ENCODE measurements around the gene CELF1.
A peak's percentile ranks its signal among the peaks of the same experiment; 100 is the strongest.
"Not testable (repeated sequence)": the region's sequence is repeated elsewhere in the genome, so short reads cannot be mapped to it uniquely, and the experiment has no call there.

CELF1 gene

DNA sequence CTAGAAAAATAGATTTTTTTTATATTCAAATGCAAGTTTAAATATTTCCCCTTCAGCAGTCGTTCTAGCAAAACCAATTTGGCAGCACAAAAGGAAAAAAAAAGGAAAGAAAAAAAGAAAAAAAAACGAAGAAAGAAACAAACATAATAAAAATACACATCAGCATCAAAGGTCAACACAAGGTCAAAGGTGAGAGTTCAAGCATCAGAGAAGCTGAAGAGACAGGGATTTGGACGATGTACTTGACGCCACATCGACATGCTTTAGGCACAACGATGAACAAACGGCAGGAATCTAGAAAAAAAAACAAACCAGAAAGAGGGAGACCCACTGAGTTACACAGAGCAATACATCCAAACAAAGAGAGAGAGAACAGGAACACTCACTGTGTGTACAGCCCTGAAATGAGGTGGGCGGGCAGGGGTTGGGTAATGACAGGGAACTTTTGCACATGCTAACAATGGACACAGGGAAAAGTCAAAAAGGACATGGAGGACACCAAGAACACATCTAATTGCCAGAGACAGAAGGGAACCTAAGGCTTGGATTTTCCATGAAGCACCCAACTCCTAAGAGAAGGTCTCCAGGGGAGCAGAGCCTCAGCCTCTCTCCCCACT lies 84.2 kb downstream of the CELF1 start:
- Mint-ChIP-seq H3K4me1 (peaks cover 11% of the 10 kb centered on the region), H3K27me3 (no peaks in the 10 kb centered on the region), H3K4me3 (peak overlapping the region; percentile 26), H3K9me3 (no peaks in the 10 kb centered on the region), H3K27ac (peak overlapping the region; percentile 77), H3K36me3 (peaks cover 7% of the 10 kb centered on the region)

DNA sequence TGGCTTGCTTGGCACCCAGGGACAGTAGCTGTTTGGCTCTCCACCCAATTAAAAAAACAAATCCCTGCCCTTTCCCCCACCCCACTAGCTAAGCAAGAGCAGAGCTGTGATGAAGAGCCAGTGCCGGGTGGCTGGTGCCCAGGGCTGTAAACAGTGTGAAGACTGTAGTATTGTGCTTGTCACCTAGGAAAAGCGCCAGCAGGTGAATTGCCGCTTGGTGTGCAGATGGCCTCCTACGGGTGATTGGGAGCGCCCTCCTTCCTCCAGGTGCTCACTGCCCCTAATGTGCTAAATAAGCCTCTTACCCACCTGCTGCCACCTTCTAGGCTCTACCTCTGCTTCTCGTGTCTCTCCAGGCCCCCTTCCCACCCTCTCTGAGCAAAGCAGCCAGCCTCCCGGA lies 85.6 kb downstream of the CELF1 start:
- Mint-ChIP-seq H3K9me3 (no peaks in the 10 kb centered on the region), H3K27ac (no peak overlapping the region), H3K27me3 (no peaks in the 10 kb centered on the region), H3K4me3 (no peak overlapping the region), H3K4me1 (peaks cover 11% of the 10 kb centered on the region), H3K36me3 (peaks cover 6% of the 10 kb centered on the region)

DNA sequence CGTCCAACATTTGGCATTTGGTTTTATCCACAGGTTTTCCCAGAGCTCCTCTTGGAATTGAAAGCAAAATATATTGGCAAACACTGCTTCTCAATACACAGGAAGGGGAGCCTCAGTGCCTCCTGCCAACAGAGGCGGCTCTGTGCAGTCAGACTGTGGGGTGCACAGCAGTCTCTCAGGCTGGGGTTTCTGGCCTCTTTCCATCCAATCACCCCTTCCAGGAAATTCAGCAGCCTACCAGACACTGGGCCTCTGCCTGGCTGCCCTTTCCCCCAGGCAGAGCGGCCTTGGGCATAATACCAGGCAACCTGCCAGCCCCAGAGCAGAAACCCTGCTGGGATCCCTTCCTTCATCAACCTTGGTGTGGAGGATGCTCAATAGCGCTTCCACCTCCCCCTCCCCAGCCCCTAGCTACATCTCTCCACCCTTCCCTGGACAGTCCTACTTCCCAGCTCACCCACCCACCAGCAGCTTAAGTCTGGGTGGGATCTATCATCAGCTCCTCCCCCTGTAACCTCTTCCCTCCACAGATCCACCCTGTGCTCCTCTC lies 86.2 kb downstream of the CELF1 start:
- Mint-ChIP-seq H3K4me1 (peaks cover 11% of the 10 kb centered on the region), H3K27ac (no peak overlapping the region), H3K36me3 (peaks cover 6% of the 10 kb centered on the region), H3K27me3 (no peaks in the 10 kb centered on the region), H3K4me3 (no peak overlapping the region), H3K9me3 (no peaks in the 10 kb centered on the region)

DNA sequence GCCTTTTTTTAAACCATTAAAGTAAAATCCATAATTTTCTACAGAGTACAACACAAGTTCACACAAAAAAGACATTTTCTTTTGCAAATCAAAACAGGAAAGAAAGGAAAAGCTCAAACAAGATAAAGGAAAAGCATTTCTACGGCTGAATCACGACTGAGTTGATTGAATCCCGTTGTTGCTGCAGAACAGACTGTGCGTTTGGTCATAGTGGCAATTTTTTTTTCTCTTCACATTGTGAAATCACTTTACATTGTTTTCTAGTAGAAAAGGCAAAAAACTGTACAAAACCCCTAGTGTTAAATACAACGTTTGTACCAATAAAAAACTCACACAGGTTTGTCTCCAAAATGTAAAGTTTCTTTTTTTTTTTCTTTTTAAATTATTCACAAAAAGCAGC lies 86.7 kb downstream of the CELF1 start:
- no peaks in the 10 kb centered on the region for H3K27me3 Mint-ChIP-seq
- H3K36me3 Mint-ChIP-seq = peaks cover 6% of the 10 kb centered on the region
- H3K9me3 Mint-ChIP-seq = no peaks in the 10 kb centered on the region
- peaks cover 11% of the 10 kb centered on the region for H3K4me1 Mint-ChIP-seq
- H3K27ac Mint-ChIP-seq = peak overlapping the region; percentile 14
- no peak overlapping the region for H3K4me3 Mint-ChIP-seq

DNA sequence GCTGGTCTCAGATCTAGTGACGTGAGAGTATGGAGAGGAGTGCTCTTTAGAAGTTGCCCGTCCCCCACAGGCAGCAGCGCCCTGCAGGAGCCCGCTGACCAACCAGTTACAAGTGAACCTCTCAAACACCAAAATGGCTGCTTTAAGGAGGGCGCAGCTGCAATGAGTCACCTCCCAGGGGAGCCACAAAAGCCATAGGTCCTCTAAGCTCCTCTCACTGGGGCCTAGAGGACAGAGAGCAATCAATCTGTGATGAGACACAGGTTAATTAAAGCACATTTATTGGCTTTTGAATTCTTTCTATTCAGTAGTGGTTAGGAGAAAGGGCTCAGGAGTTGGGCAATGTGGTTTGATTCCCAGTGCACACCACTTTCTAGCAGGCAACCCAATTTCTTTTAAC lies 88.4 kb downstream of the CELF1 start:
- peaks cover 12% of the 10 kb centered on the region for H3K4me1 Mint-ChIP-seq
- H3K36me3 Mint-ChIP-seq = peaks cover 6% of the 10 kb centered on the region

DNA sequence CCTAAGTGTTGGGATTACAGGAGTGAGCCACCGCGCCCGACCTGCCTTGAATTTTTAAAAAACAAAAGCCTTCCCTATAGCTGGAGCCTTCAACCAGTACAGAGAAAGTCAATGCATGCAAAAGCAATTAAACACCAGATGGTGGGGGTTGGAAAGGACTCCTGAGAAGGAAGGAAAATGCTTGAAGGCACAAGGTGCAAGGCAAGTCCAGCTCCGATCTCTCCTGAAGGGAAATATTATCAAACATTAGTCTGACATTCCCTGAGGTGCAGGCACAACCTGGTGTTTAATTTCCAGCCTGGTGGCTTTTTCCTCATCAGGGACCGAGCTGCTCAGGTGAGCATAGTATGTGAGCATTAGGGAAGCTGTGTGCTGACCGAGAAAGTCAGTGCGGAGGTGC lies 91.1 kb downstream of the CELF1 start:
- Mint-ChIP-seq H3K4me3 (no peak overlapping the region), H3K27ac (no peak overlapping the region), H3K36me3 (no peaks in the 10 kb centered on the region), H3K4me1 (peaks cover 8% of the 10 kb centered on the region), H3K27me3 (no peaks in the 10 kb centered on the region), H3K9me3 (no peaks in the 10 kb centered on the region)

More for the DNA sequence above, 88.4 kb downstream of the CELF1 start:
- H3K27ac Mint-ChIP-seq = no peak overlapping the region
- H3K27me3 Mint-ChIP-seq = no peaks in the 10 kb centered on the region
- H3K4me3 Mint-ChIP-seq = no peak overlapping the region
- no peaks in the 10 kb centered on the region for H3K9me3 Mint-ChIP-seq

DNA sequence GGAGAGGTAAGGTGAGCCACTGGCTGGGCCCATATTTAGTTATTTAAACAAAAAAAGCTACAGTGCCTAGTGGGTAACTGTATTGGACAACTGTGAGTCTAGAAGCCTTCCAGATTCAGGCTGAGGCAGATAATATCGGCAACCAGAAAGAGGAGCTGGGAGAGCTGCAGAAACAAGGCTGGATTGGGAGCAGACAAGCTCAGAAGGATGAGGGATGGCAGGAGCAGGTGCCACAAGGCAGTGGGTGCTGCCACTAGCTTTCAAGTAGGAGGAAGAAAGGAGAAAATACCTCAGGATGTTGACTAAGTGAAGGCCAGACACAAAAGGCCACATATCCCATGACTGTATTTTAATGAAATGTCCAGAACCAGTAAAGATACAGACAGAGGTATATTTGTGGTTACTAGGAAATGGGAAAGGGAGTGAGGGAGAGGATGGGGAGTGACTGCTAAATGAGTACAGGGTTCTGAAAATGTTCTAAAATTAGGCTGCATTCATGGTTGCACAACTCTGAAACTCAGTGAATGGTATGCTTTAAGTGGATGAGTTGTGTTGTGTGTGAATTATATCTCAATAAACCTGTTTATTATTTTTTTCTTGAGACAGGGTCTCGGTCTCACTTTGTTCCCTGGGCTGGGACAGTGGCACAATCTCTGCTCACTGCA lies 92.2 kb downstream of the CELF1 start:
- Mint-ChIP-seq H3K4me3 (no peak overlapping the region), H3K36me3 (no peaks in the 10 kb centered on the region), H3K27ac (peak overlapping the region; percentile 95), H3K27me3 (no peaks in the 10 kb centered on the region), H3K4me1 (peaks cover 8% of the 10 kb centered on the region), H3K9me3 (no peaks in the 10 kb centered on the region)

DNA sequence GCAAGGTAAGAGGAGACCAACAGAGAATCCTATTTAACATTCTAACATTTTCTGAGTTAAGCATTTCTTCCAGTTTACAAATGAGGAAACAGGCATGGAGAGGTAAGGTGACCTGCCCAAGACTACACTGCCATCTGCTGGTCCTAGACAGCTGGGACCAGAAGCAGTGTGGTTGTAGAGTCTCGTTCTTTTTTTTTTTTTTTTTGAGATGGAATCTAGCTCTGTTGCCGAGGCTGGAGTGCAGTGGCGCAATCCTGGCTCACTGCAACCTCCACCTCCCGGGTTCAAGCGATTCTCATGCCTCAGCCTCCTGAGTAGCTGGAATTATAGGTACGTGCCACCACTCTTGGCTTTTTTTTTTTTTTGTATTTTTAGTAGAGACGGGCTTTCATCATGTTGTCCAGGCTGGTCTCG lies 98.7 kb downstream of the CELF1 start:
- H3K4me1 Mint-ChIP-seq, H3K27me3 Mint-ChIP-seq, H3K36me3 Mint-ChIP-seq, H3K27ac Mint-ChIP-seq, H3K4me3 Mint-ChIP-seq, H3K9me3 Mint-ChIP-seq: not testable (repeated sequence)

DNA sequence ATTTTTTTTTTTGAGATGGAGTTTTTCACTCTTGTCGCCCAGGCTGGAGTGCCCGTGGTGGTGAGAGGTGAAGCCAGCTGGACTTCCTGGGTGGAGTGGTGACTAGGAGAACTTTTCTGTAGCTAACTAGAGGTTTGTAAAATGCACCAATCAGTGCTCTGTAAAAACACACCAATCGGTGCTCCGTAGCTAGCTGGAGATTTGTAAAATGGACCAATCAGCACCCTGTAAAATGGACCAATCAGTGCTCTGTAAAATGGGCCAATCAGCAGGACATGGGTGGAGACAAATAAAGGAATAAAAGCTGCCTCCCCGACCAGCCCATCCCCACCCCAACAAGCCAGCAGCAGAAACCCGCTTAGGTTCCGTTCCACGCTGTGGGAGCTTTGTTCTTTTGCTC lies 99.6 kb downstream of the CELF1 start:
- no peak overlapping the region for H3K27ac Mint-ChIP-seq
- H3K9me3 Mint-ChIP-seq = no peaks in the 10 kb centered on the region
- H3K4me1 Mint-ChIP-seq = peaks cover 4% of the 10 kb centered on the region
- H3K4me3 Mint-ChIP-seq = no peak overlapping the region
- no peaks in the 10 kb centered on the region for H3K36me3 Mint-ChIP-seq
- no peaks in the 10 kb centered on the region for H3K27me3 Mint-ChIP-seq

DNA sequence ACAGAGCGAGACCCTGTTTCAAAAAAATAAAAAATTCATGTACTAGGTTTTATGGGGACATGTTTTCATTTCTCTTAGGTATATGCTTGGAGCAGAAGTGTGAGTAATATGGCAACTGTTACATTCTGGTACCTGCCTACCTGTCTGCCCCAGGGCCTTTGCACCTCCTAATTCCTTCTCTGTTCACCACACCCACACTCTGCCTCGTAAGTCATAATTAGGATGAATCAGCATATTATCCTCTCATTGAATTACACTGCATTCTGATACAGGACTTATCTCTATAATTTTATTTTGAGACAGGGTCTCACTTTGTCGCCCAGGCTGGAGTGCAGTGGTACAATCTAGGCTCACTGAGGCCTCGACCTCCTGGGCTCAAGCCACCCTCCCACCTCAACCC lies 100.9 kb downstream of the CELF1 start:
- H3K9me3 Mint-ChIP-seq = no peaks in the 10 kb centered on the region
- no peak overlapping the region for H3K4me3 Mint-ChIP-seq
- no peaks in the 10 kb centered on the region for H3K36me3 Mint-ChIP-seq
- H3K27ac Mint-ChIP-seq = no peak overlapping the region
- H3K27me3 Mint-ChIP-seq = no peaks in the 10 kb centered on the region
- peaks cover 4% of the 10 kb centered on the region for H3K4me1 Mint-ChIP-seq

DNA sequence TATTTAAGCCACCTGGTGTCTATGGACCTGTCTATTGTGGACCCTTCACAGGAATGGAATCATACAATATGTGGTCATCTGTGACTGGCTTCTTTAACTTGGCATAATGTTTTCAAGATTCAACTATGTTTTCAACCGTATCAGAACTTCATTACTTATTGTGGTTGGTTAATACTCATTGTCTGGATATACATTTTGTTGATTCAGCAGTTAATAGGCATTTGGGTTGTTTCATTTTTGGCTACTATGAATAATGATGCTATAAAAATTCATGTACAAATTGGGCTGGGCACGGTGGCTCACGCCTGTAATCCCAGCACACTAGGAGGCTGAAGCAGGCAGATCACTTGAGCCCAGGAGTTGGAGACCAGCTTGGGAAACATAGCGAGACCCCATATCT lies 101.5 kb downstream of the CELF1 start:
- Mint-ChIP-seq H3K27me3 (no peaks in the 10 kb centered on the region), H3K4me1 (peaks cover 4% of the 10 kb centered on the region), H3K36me3 (no peaks in the 10 kb centered on the region), H3K4me3 (no peak overlapping the region), H3K9me3 (no peaks in the 10 kb centered on the region), H3K27ac (no peak overlapping the region)

DNA sequence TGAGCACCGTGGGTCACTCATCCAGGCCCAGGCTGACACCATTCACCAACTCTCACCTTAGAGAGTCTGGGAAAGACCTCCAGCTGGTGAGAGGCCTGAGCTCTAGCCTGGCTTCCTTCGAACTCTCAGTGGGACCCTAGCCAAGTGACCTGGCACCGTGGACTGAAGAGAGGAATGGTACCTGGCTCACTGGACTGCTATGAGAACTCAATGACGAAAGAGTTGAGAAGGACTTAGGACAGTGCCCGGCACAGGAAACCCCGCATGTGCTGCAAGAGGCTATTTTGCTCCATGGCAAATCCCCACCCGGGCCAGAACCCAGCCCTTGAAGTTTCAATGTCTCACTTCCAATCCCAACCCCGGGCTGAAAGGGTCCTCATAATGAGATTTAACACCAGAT lies 103.4 kb downstream of the CELF1 start:
- no peak overlapping the region for H3K4me3 Mint-ChIP-seq

DNA sequence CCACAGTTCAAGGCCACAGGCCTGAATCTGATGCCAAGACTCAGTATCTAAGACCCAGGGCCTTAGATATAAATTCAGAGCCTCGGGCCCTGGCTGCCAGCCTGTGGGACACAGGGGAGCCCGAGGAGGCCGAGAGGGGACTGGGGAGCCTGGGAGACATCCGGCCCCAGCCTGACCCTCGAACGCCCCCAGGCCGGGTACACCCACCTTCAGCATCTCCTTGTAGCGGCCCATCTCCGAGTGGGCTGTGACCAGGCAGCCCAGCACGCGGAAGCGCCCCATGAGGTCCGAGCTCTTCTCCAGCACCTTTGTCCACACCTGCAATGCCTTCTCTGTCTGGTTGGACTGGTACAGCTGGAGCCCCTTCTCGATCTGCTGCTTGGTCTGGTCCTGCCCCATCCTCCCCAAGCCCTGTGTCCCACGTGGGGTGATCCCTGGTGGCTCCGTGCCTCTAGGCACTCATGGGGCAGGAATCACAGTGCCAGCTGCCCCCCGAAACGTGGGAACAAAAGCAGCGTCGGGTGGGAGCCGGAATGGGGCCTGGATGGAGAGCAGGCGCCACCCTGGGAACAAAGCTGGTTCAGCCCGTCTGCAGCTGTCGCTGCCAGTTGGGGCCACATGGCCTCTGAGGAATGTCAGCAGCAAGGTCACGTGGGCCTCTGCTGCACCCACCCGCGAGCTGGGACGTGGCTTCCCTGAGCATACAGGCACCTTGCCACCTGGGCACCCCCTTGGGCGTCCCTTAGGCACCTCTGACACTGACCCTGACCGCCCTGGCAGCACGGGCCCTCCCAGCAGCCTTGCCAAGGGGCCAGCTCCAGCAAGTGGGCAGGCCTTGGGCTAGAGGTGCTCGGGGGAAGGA lies 104.1 kb downstream of the CELF1 start, which contains the start of gene RAPSN:
RAPSN (minus strand) TSS at position 571 of the 862 bp plus-strand sequence; CDS start at position 399, 172 bp downstream.
- Mint-ChIP-seq H3K27me3 (no peaks in the 10 kb centered on the region), H3K4me1 (no peaks in the 10 kb centered on the region), H3K9me3 (no peaks in the 10 kb centered on the region), H3K27ac (no peak within 1 kb of the TSS), H3K4me3 (no peak within 1 kb of the TSS), H3K36me3 (no peaks in the 10 kb centered on the region)

More for the DNA sequence above, 103.4 kb downstream of the CELF1 start:
- H3K36me3 Mint-ChIP-seq = no peaks in the 10 kb centered on the region
- peaks cover 4% of the 10 kb centered on the region for H3K4me1 Mint-ChIP-seq
- H3K27ac Mint-ChIP-seq = no peak overlapping the region
- H3K27me3 Mint-ChIP-seq = no peaks in the 10 kb centered on the region
- H3K9me3 Mint-ChIP-seq = no peaks in the 10 kb centered on the region

DNA sequence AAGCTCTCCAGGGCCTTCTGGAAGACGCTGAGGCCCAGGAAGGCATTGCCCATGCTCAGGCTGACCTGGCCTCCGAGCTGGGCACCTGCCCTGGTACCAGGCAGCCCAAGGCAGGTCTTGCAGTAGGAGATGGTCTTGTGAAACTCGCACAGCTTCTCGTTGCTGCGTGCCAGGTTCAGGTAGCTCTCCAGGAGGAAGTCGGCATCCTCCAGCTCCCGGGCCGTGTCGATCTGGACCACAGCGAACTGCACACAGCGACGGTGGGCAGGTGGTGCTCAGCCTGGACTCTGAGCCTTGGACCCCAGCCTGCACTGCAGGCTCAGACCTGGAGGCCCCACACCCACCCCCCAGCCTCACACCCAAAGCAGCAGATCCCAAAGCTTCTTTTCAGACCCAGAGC lies 105.0 kb downstream of the CELF1 start:
- Mint-ChIP-seq H3K27ac (no peak overlapping the region), H3K36me3 (no peaks in the 10 kb centered on the region), H3K4me3 (no peak overlapping the region), H3K9me3 (no peaks in the 10 kb centered on the region), H3K27me3 (no peaks in the 10 kb centered on the region), H3K4me1 (no peaks in the 10 kb centered on the region)

DNA sequence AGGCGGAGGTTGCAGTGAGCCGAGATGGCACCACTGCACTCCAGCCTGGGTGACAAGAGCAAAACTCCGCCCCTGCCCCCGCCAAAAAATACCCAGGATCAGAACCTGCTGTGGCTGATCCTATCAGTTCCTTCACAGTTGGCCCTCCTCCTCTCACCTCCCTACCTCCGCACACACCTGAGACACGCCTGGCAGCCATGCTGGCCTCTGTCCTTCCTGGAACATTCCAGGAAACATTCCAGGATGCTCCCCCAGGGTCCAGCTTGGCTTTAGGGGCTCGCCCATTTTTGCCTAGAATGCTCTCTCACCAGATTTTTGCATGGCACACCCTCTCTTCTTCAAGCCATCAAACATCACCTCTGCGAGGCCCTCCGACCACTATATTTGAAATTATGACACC lies 106.1 kb downstream of the CELF1 start:
- Mint-ChIP-seq H3K36me3 (no peaks in the 10 kb centered on the region), H3K27me3 (no peaks in the 10 kb centered on the region), H3K4me1 (no peaks in the 10 kb centered on the region), H3K4me3 (no peak overlapping the region), H3K9me3 (no peaks in the 10 kb centered on the region), H3K27ac (no peak overlapping the region)

DNA sequence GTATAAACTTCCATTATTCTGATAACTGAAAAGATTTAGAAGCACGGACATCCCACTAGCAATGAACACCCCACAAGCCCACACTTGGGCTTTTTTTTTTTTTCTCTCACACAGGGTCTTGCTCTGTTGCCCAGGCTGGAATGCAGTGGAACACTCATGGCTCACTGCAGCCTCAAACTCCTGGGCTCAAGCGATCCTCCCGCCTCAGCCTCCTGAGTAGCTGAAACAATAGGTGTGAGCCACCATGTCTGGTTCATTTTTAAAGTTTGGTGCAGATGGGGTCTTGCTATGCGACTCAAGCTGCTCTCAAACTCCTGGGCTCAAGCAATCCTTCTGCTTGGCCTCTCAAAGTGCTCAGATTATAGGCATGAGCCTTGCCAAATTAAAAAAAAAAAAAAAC lies 107.1 kb downstream of the CELF1 start:
- no peak overlapping the region for H3K27ac Mint-ChIP-seq
- no peaks in the 10 kb centered on the region for H3K9me3 Mint-ChIP-seq
- no peaks in the 10 kb centered on the region for H3K27me3 Mint-ChIP-seq
- H3K4me1 Mint-ChIP-seq = no peaks in the 10 kb centered on the region
- H3K4me3 Mint-ChIP-seq = no peak overlapping the region
- H3K36me3 Mint-ChIP-seq = no peaks in the 10 kb centered on the region
